ENCODE measurements around the gene ELP6.

DNA sequence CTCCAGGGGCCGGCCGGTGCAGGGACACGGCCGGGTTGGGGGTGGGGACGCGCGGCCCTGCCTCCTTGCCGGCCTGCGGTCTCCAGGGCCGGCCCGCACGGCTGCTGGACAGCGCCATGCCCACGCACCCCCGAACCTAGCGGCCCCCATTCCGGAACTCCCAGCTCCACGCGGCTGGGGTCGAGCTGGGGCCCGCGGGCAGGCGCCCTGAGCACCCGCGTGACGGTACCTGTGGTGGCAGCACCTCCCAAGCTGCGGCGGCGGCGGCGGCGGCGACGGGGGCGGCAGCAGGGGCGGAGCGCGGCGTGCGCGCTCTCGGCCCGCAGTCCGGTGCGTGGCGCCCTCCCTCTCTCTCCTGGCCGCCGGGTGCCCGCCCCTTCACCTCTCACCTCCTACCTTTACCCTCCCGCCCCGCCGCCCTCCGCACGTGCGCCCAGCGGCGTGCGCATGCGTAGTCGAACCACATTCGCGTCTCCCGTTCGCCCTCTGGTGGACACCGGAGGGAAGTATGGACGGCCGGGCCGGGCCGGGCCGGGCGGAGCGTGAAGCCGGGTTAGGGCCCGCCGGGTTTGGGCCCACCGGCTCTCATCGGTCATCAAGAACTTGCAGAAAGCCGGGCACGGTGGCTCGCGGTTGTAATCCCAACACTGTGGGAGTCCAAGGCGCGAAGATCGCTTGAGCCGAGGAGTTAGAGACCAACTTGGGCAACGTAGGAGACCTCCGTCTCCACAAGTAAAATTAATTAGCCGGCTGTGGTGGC lies 37.8 kb downstream of the ELP6 start, which contains the start of gene SCAP:
- TF ChIP-seq, protein P1, sequence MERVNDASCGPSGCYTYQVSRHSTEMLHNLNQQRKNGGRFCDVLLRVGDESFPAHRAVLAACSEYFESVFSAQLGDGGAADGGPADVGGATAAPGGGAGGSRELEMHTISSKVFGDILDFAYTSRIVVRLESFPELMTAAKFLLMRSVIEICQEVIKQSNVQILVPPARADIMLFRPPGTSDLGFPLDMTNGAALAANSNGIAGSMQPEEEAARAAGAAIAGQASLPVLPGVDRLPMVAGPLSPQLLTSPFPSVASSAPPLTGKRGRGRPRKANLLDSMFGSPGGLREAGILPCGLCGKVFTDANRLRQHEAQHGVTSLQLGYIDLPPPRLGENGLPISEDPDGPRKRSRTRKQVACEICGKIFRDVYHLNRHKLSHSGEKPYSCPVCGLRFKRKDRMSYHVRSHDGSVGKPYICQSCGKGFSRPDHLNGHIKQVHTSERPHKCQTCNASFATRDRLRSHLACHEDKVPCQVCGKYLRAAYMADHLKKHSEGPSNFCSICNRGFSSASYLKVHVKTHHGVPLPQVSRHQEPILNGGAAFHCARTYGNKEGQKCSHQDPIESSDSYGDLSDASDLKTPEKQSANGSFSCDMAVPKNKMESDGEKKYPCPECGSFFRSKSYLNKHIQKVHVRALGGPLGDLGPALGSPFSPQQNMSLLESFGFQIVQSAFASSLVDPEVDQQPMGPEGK (CRISPR knock-in tag; IDR thresholded peaks at IDR 0.05; ENCODE audit: borderline replicate concordance) = no peak
- TF ChIP-seq, protein P2, sequence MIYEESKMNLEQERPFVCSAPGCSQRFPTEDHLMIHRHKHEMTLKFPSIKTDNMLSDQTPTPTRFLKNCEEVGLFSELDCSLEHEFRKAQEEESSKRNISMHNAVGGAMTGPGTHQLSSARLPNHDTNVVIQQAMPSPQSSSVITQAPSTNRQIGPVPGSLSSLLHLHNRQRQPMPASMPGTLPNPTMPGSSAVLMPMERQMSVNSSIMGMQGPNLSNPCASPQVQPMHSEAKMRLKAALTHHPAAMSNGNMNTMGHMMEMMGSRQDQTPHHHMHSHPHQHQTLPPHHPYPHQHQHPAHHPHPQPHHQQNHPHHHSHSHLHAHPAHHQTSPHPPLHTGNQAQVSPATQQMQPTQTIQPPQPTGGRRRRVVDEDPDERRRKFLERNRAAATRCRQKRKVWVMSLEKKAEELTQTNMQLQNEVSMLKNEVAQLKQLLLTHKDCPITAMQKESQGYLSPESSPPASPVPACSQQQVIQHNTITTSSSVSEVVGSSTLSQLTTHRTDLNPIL (CRISPR knock-in tag; IDR thresholded peaks at IDR 0.05; ENCODE audit: low read depth) = no peak
- TF ChIP-seq ZNF565 (CRISPR knock-in tag; conservative IDR thresholded peaks at IDR 0.05; ENCODE audit: low read depth) (no peak), RARB (CRISPR knock-in tag; IDR thresholded peaks at IDR 0.05) (no peak)
